Left lung (tissue), 10 donors: ENCODE data around the gene CCDC158. TPM values are rescaled to one million over a fixed set of nuclear protein-coding genes. Genes with fewer than 3 reads are reported as not detected.
"Not testable (repeated sequence)": the region's sequence is repeated elsewhere in the genome, so short reads cannot be mapped to it uniquely, and the experiment has no call there.

Experiments used
- ATAC-seq: fragments of 200-7000 bp; cut with Tn5 transposase; one replicate; pipeline ENCODE4 v1.9.1; 2020; ENCODE audit warnings: moderate library complexity
- DNase-seq, 4 donors: peaks; one replicate each; pipeline ENCODE4 v3.0.0-alpha.2; 2013 to 2020
- H3K27ac ChIP-seq, 2 donors: fragments of 200-600 bp; sonication (generic) in 1 of 2; one replicate each; pipeline versions ENCODE4 v1.5.0 to v1.8.0; 2020 to 2021
- H3K27me3 ChIP-seq, 2 donors: fragments of 200-600 bp; sonication (generic) in 1 of 2; one replicate each; pipeline versions ENCODE4 v1.5.0 to v1.8.0; 2020 to 2021
- H3K36me3 ChIP-seq, 2 donors: fragments of 200-600 bp; sonication (generic) in 1 of 2; one replicate each; pipeline versions ENCODE4 v1.5.0 to v1.8.0; 2020 to 2021
- H3K4me1 ChIP-seq, 2 donors: fragments of 200-600 bp; one replicate each; pipeline ENCODE4 v1.8.0; 2021
- H3K4me3 ChIP-seq, 2 donors: fragments of 200-600 bp; sonication (generic) in 1 of 2; one replicate each; pipeline versions ENCODE4 v1.5.0 to v1.8.0; 2020 to 2021; ENCODE audit warnings: mild to moderate bottlenecking in 1 of 2
- H3K9me3 ChIP-seq, 2 donors: fragments of 200-600 bp; sonication (generic) in 1 of 2; one replicate each; pipeline versions ENCODE4 v1.5.0 to v1.8.0; 2020 to 2021
- CTCF ChIP-seq, 2 donors: fragments of 200-600 bp; sonication (generic) in 1 of 2; IDR thresholded peaks; one replicate each; pipeline versions ENCODE4 v1.5.0 to v1.8.0; 2021; ENCODE audit warnings: antibody characterized with exemption in 2 of 2
- intact Hi-C, 2 donors: fragments of 100-400 bp; cut with DNase I; formaldehyde crosslinking; loops; one replicate each; pipeline versions ENCODE4 v1.11.2 to v1.14.2; 2022
- polyA plus RNA-seq, 6 donors: library from polyadenylated mRNA; unstranded; fragments of 120-200 nt; gene quantifications; one replicate each; pipeline ENCODE4 v1.2.1, GENCODE V29; 2013; ENCODE audit not compliant: insufficient read length in 6 of 6
- total RNA-seq, 2 donors: library from RNA; stranded (reverse); fragmentation: NEBNext Ultra II Directional; extraction: Animal tissue kit (Norgen Biotek cat#: 25700); gene quantifications; one replicate each; pipeline ENCODE4 v1.2.1, GENCODE V29; 2021
- donor health status: DM: no; HTN: yes; CAD: no.
- donor health status: DM: no; HTN: no; CAD: no.

CCDC158 gene
- total and polyA plus RNA-seq, 8 donors: 0.47 to 1.6 (median 0.84) TPM

DNA sequence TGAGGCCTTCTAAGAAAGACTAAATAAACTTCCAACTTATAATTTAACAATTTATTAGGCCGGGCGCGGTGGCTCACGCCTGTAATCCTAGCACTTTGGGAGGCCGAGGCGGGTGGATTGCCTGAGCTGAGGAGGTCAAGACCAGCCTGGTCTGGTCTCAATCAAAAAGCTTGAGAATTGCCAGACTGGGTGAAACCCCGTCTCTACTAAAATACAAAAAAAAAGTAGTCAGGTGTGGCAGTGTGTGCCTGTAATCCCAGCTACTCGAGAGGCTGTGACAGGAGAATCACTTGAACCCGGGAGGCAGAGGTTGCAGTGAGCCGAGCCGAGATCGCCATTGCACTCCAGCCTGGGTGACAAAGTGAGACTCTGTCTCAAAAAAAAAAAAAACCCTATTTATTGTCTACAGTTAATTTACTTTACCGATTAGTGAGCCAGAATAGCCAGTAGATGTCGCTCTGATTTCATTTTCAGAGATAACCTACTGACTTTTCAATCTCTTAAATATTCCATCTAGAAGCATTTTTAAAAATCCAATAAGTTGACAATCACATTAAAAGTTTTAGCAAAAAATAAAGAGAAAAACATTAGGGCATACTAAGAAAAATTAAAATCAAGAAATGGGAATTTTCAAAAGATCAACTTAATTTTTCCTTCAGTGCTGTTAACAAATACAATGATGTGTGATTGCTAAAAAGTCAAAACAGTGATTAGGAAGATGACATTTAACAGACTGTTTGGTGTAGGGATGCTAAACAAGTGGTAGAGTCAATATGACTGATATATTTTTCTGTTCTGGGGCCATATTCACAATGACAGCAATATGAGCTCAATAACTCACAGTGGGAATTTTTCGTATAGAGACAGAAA lies 9.8 kb upstream of the CCDC158 start:
- no peaks in the 10 kb centered on the region for H3K36me3 ChIP-seq
- H3K27me3 ChIP-seq: peaks cover 0 to 16% of the 10 kb centered on the region in 2 donors
- no peak overlapping the region for H3K27ac ChIP-seq
- peak; percentile 33 to 39 for TF ChIP-seq CTCF (IDR thresholded peaks at IDR 0.05)
- intact Hi-C loops: loop anchor here in 1 of 2 donors (5.0 kb wide), 1 partner anchor 72 kb away; no protein-coding TSS in a partner anchor
- DNase-seq: peak in 2 of 4 donors; percentile 36 to 61
- no peak overlapping the region for H3K4me3 ChIP-seq
- ATAC-seq: peak; percentile 45
- no peaks in the 10 kb centered on the region for H3K9me3 ChIP-seq
- H3K4me1 ChIP-seq: no peaks in the 10 kb centered on the region

GRCh38 chr4:76429636-76430035 lies 8.7 kb upstream of the CCDC158 start:
- H3K27me3 ChIP-seq: peaks cover 0 to 5% of the 10 kb centered on the region in 2 donors
- no peak overlapping the region for H3K4me3 ChIP-seq
- no peaks in the 10 kb centered on the region for H3K36me3 ChIP-seq
- no peaks in the 10 kb centered on the region for H3K9me3 ChIP-seq
- H3K4me1 ChIP-seq: no peaks in the 10 kb centered on the region
- DNase-seq: no peak
- no peak overlapping the region for H3K27ac ChIP-seq
- TF ChIP-seq CTCF (IDR thresholded peaks at IDR 0.05): no peak
- ATAC-seq: no peak
- intact Hi-C loops: loop anchor here in 1 of 2 donors (5.0 kb wide), 1 partner anchor 73 kb away; no protein-coding TSS in a partner anchor

DNA sequence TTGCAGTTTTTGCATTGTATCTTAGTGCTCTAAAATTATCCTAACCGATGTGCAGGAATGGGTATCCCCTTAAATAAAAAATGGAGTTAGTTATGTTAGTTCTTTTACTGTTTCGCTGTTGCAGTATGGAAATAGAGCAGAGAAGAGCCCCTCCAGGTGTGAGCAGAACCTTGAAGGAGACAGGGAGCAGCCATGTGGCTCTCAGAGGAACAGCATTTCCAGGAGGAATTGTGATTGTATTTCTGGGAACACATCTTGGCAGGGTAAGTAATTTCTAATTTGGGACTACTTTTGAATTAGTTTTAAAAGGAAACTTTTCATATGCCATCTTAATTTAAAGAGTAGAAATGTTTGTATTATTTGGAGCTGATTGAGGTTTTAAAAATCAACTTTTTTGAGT lies 5.3 kb upstream of the CCDC158 start:
- ATAC-seq (peak; percentile 40), DNase-seq (no peak)
- no peaks in the 10 kb centered on the region for H3K36me3 ChIP-seq
- no peak overlapping the region for H3K27ac ChIP-seq
- H3K9me3 ChIP-seq: no peaks in the 10 kb centered on the region
- peaks cover 0 to 10% of the 10 kb centered on the region in 2 donors for H3K27me3 ChIP-seq
- intact Hi-C loops: no loop called here
- H3K4me3 ChIP-seq: no peak overlapping the region
- peaks cover 0 to 1% of the 10 kb centered on the region in 2 donors for H3K4me1 ChIP-seq
- no peak for TF ChIP-seq CTCF (IDR thresholded peaks at IDR 0.05)

- ATAC-seq, H3K4me3 ChIP-seq, H3K9me3 ChIP-seq, intact Hi-C loops, H3K27ac ChIP-seq, H3K36me3 ChIP-seq: not testable (repeated sequence)
- DNase-seq: peak in 1 of 4 donors; percentile 65
- Histone ChIP-seq H3K27me3 (peaks cover 0 to 25% of the 10 kb centered on the region in 2 donors), H3K4me1 (peaks cover 0 to 10% of the 10 kb centered on the region in 2 donors)
Measured at GRCh38 chr4:76423159-76423558, 2.2 kb upstream of the CCDC158 start.

DNA sequence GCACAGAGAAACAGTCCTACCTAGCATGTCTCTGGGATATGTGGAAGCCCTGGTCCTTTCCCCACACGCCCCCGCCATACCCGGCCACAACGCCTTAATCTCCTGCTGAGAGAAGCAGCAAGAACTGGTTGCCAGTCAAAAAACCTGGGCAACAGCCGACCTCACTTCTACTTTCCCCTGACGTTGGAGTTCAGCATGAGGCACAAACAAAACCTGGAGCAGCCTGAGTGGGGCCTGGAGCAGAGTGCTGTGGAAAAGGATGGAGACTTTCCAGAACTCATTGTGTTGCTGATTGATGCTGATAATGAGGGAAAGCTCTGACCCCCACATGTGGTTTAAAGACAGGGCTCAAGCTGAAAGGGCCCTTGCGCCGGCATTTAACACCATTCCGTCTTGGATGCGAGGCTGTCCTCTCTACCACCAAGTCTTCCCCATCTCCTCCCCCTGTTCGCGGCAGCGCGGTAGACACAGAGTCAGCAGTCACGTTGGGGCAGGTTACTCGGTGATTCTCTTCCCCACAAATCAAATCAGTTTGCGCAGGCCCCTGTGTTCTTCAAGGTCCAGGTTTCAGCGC lies 666 bp downstream of the CCDC158 start:
- peaks cover 0 to 10% of the 10 kb centered on the region in 2 donors for H3K4me1 ChIP-seq
- H3K4me3 ChIP-seq: peak overlapping the region in 1 of 2 donors; percentile 38
- no peak for DNase-seq
- H3K36me3 ChIP-seq: no peaks in the 10 kb centered on the region
- intact Hi-C loops: no loop called here
- H3K9me3 ChIP-seq: no peaks in the 10 kb centered on the region
- no peak for TF ChIP-seq CTCF (IDR thresholded peaks at IDR 0.05)
- no peak for ATAC-seq
- no peak overlapping the region for H3K27ac ChIP-seq
- peaks cover 0 to 25% of the 10 kb centered on the region in 2 donors for H3K27me3 ChIP-seq
